HG03139 (cell line): ENCODE data around the gene CAPZB.

Experiments
- ATAC-seq: cut with Tn5 transposase; IDR thresholded peaks from one replicate; pipeline ENCODE4 v1.9.1; 2021; ENCODE audit not compliant: unreplicated experiment

CAPZB gene

DNA sequence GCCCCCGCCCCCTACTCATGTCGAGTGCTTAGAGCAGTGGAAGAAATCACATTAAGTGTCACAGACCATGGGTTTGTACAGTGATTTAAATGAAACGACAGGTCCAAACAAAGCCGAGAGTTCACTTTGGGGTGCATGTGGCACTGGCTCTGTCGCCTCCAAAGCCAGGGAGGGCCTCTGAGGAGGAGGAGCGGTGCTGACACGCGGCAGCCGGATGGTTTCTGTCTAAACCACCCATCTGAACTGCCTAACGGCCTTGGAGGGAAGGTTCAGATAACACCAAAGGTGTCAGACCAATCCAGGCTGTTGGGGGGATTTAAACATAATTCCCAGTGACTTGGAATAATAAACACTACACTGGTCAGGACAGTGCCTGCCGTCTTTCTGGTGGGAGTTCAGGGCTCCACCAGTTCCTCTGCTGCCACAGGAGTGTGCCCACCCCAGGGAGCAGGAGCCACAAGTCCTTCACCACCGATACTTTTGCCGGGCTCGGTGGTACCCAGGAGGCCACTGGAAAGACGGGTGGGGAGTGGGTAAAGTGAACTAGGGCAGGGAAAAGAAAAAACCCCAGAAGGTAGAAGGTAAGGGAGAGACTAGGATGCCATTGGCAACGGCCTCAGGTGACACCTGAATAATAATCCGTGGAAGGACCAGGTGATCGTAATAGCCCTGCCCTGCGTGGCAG, 95.0 kb downstream of the CAPZB start:
- no peak for ATAC-seq

DNA sequence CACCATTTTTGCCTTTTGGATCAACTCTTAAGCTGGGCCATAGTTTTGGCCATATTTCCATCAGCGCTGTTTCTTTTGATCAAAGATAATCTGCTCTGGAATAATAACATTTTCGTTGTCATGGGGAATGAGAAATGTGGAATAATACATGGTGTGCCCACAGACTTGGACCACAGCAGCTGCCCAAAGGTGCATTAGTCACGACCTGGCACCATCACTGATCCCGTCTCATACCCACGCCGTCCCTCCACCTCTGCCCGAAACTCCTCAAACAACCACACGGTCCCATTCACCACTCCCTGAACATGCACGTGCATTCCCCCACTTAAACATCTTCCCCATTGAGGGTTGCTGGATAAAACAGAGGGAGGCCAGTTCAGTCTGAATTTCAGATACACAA, 96.4 kb downstream of the CAPZB start:
- ATAC-seq = no peak

DNA sequence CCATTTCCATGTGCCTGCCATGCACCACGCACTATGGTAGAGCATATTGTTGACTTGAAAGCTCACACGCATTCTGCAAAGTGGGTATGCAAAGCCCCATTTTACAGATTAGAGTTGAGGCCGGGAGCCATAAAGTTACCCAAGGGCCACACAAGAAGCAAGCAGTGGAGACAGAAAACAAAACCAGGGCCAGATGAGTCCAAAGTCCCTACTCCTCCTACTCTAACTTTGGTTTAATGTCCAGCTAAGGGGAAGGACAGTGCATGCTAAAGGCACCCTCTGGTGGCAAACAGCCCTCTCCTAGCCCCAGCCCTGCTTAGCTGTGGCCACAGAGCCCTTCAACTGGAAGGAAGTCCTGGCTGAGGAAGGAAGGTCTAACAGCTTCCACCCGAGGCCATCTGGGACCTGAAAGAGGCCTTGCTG, 98.3 kb downstream of the CAPZB start:
- ATAC-seq = no peak

DNA sequence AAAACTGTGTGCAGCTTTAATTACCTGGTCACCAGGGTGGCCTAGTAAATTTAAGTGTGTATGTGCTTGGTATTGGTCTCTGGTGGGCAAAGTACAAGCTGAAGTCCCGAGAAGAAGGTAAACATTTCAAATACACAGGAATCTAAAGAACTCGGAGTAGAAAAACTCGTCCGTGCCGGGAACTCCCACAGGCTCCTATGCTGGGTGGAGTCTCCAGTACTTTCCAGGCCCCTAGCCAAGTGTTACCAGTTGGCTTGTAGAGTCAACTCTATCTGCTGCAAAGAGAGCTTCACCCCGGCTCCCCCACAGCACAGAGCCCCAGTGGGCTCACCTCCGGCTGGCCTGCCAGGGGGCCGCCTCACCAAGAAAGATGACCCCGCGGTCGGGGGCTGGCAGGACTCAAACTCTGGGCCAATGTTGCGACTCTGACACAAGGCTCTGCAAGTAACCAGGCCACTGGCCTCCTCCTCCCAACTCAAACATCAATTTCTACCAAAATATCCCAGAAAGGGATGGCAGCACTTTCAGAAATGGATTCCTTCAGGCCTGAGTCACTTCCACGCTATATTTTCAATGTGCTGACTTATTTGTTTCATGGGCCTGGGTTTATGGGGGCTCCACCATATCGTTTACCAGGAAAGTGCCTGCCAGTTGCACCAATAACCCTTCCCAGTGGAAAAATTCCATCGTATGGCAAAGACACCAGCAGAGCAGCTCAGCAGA, 99.3 kb downstream of the CAPZB start:
- ATAC-seq = no peak

DNA sequence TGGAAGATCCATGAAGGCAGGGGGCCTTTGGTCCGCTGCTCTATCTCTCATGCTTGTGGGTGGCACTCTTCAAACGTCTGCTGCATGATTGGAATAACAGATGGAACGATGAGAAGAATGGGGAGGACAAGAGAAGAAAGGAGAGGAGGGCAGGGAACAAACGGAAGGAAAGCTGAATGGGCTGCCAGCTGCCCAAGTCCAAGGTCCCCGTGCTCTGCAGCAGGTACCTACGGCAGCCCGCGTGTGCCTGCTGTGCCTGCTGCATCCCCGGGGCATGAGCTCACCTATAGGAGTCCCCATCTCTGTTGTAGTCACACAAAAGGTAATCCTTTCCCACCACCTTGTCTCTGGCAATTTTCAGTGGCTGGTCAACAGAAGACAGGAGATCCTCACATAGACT, 100.1 kb downstream of the CAPZB start:
- no peak for ATAC-seq

GRCh38 chr1:19384772-19385187, 100.6 kb downstream of the CAPZB start:
- no peak for ATAC-seq

- no peak for ATAC-seq
Observed at GRCh38 chr1:19384113-19384512, 101.2 kb downstream of the CAPZB start.

DNA sequence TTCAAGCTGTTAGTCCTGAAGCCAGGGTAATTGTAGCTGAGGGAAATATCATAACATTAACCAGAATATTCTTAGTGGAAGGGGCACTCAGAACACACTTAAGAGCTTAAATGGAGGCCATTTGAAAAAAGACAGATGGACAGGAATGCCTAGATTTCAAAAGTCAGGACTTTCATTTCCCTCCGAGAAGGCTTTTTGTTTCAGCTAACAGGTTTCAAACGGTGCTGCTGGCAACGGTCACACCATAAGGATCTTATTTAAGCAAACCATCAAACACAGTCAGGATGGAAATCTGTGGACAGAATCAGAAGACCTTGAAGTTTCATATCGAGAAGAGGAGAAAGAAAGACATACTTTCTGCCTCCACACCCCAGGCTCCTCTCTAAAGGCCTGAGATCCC, 103.1 kb downstream of the CAPZB start:
- no peak for ATAC-seq

DNA sequence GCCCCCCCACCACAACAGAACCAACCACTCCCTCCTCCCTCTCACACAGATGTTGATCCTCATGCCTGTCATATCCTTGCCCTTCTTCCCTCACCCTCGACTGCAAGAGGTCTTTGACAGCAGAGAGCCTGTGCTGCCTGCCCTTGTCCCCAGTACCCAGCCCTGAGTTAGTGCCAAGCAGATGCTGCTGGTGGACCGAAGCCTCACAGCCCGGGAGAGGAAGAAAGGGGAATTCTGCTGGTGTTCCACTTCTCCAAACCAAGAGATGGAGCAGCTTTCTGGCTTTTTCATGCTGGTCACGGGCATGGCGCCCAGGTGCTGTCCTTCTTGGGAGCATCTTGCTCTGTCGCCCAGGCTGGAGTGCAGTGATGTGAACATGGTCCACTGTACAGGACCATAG, 104.1 kb downstream of the CAPZB start:
- ATAC-seq = no peak

DNA sequence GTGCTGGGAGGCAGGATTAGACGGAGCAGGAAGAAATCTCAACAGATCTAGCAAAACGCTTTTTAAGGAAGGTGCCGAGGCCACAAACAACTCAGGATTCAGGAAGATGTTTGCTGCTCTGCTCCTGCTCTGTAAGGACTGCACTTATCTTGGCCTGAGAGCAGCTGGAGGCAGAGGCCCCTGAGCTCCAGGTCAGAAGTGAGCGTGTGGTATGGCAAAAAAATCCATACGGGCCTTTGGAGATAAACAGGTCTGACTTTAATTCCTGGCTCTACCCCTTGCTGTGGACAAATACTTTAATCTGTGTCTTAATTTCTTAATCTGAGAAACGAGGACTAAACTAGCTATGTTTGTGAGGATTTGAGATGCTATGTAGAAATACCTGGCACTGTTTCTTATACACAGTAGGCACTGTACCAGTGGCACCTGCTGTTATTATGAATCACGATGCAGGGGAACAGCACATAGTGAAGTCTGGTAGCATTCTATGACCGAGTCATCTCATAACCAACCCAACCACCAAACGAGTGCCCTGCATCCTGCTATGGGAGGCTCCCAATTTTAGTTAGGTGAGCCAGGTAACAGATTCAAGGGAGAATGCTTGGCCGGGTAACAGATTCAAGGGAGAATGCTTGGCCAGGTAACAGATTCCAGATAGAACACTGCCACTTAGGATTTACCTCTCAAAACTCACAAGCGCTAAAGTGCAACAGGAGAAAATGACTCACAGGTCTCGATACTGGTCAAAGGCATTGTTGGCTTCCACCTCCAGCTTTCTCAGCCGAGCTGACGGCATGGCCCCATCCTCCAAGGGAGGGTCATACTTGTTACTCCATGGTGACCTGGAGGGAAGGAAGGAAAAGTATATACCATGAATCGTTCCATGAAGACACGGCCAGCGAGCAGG, 107.3 kb downstream of the CAPZB start:
- no peak for ATAC-seq

GRCh38 chr1:19376428-19377372, 108.6 kb downstream of the CAPZB start:
- no peak for ATAC-seq

GRCh38 chr1:19375631-19376400, 109.5 kb downstream of the CAPZB start:
- no peak for ATAC-seq

- no peak for ATAC-seq
Observed at GRCh38 chr1:19374926-19375325, 110.4 kb downstream of the CAPZB start.

DNA sequence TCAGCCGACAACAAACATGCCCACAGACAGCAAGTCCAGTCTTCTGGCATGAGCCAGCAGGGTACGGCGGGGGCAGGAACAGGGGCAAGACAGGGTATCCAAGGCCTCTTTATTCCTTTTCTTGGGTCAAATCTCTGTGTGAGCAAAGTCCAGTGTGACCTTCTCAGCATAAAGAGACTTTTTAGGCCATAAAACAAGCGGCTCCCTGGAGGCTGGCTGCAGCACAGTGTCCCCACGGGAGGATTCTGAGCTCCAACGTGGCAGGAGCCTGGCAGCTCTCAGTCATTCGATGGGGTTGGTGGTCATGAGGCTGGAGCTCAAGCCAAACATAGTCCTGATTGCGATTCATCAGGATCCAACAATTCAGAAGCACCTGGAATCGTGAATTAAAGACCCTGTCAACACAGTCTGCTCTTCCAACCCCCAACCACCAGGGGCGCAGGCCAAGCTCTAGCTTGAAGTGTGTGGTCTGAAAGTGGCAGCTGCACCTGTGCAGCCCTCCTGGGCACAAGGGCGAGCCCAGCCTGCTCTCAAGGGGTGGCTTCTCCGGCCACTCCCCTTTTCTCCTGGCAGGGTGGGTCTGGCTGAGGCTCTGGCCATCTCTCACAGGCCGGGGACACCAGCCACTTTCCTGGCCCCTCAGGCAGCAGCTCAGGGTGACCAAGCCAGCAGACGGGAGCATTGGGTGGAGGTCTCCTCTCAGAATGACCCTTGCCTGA, 111.1 kb downstream of the CAPZB start:
- no peak for ATAC-seq

DNA sequence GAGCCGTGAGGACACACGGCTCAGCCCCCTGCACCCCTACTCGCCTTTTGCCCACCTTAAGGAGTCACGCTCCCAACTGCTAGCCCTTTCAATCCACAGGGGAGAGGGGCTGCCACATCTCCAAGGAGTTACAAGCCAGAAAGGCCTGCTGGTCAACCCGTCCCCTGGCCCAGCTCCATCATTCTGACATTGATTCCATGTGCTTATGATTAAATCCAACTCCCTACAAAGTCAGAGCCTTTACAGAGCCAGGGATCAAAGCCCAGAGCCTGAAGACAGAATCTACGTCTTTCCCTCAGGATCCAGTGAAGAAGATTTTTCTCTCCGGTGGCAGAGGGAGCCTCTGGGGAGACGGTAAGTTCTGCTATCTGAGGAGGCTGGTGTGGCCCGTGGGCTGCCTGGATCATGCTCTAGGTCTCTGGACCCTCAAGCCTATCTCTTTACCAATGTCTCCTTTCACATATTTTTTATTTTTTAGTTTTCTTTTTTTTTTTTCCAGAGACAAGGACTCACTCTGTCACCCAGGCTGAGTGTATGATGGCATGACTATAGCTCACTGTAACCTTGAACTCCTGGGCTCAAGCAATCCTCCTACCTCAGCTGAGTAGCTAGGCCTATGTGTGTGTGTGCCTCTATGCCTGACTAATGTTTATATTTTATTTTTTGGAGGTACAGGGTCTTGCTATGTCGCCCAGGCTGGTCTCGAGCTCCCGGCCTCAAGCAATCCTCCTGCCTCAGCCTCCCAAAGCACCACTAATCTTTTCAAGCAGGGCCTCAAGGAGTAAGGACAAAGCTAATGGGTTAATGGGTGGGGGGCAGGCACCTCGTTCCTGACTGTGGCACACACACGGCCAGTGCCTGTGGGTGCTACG, 111.9 kb downstream of the CAPZB start:
- no peak for ATAC-seq

- no peak for ATAC-seq
Observed at GRCh38 chr1:19372602-19373001, 112.7 kb downstream of the CAPZB start.

DNA sequence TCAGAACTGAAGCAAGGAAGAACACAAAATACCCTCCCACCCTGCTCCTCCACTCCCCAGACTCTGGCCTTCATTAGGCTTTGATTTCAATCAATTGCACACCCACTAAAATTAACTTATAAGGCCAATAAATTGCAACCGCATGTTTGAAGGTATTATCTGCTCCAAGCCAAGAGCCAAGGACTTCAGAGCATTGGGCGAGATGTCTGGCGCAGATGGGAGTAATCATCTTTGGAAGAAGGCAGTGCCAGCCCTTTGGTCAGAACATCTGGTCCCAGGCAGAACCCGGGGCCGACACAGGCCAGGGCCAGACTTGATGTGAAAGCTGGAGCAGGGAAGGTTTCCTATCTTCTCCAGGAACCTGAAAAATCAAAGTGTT, 113.2 kb downstream of the CAPZB start:
- ATAC-seq = no peak
